Astrocyte of the cerebellum (primary cell): ENCODE measurements around the gene FIGN.

Experiments used
- DNase-seq: peaks from one replicate; pipeline ENCODE4 v3.0.0-alpha.2; 2011; ENCODE audit warnings: low read depth
- H3K4me3 ChIP-seq: 2 replicates; pipeline ENCODE4 v1.5.1; 2011; ENCODE audit warnings: mild to moderate bottlenecking, low read depth, low read length, moderate library complexity
- in situ Hi-C: cut with HindIII; loops from 2 replicates; pipeline ENCODE4 v1.10.0; 2017; ENCODE audit warnings: low sequenced_read_pairs
- TF ChIP-seq, protein P1 (sequence below): IDR thresholded peaks from 2 replicates; pipeline ENCODE4 v1.5.1; 2012; ENCODE audit warnings: low read length, low read depth, moderate library complexity, mild to moderate bottlenecking; ENCODE audit errors: missing control alignments

FIGN gene

GRCh38 chr2:163658556-163658955 is 77.3 kb downstream of the FIGN start:
- in situ Hi-C loops = no loop called here
- no peak overlapping the region for H3K4me3 ChIP-seq
- DNase-seq = no peak
- TF ChIP-seq, protein P1, sequence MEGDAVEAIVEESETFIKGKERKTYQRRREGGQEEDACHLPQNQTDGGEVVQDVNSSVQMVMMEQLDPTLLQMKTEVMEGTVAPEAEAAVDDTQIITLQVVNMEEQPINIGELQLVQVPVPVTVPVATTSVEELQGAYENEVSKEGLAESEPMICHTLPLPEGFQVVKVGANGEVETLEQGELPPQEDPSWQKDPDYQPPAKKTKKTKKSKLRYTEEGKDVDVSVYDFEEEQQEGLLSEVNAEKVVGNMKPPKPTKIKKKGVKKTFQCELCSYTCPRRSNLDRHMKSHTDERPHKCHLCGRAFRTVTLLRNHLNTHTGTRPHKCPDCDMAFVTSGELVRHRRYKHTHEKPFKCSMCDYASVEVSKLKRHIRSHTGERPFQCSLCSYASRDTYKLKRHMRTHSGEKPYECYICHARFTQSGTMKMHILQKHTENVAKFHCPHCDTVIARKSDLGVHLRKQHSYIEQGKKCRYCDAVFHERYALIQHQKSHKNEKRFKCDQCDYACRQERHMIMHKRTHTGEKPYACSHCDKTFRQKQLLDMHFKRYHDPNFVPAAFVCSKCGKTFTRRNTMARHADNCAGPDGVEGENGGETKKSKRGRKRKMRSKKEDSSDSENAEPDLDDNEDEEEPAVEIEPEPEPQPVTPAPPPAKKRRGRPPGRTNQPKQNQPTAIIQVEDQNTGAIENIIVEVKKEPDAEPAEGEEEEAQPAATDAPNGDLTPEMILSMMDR = no peak

GRCh38 chr2:163657281-163657656 is 78.5 kb downstream of the FIGN start:
- no peak for DNase-seq
- in situ Hi-C loops = no loop called here
- no peak overlapping the region for H3K4me3 ChIP-seq
- TF ChIP-seq, protein P1 = no peak

GRCh38 chr2:163656622-163657280 is 79.1 kb downstream of the FIGN start:
- no peak for DNase-seq
- in situ Hi-C loops = no loop called here
- TF ChIP-seq, protein P1 = no peak
- H3K4me3 ChIP-seq = no peak overlapping the region

DNA sequence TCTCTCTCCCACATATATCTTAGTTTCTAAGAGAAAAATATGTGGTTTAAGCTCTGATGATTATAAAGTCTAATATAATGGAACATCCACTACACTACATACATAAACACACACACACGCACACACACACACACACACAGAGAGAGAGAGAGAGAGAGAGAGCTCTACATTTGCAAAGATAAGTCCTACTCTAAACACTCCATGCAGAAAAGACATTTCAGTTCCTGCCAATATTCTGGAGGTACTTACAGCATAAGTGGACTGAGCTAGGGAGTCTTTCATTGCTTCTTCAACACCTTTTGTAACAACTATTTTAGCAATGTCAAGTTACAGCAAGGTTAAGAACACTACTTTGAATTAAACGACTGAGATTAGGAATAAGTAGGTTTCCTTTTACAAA is 80.1 kb downstream of the FIGN start:
- in situ Hi-C loops = no loop called here
- DNase-seq = no peak
- TF ChIP-seq, protein P1 = no peak
- H3K4me3 ChIP-seq = no peak overlapping the region

GRCh38 chr2:163652751-163653150 is 83.1 kb downstream of the FIGN start:
- H3K4me3 ChIP-seq = no peak overlapping the region
- in situ Hi-C loops = no loop called here
- DNase-seq = no peak
- TF ChIP-seq, protein P1 = no peak

GRCh38 chr2:163649080-163649479 is 86.7 kb downstream of the FIGN start:
- TF ChIP-seq, protein P1 = no peak
- no peak for DNase-seq
- in situ Hi-C loops = no loop called here
- H3K4me3 ChIP-seq = no peak overlapping the region
